Ovary (tissue), 3 donors: ENCODE data around the gene CALD1.

Experiments
- CTCF ChIP-seq, 3 donors: fragments of 450-650 bp in 2 of 3; fragments of 200-600 bp in 1 of 3; IDR thresholded peaks; one replicate each; pipeline versions ENCODE4 v1.5.1 to v1.8.0; 2016 to 2022; ENCODE audit warnings: antibody characterized with exemption in 3 of 3, mild to moderate bottlenecking in 1 of 3
- POLR2A ChIP-seq: fragments of 450-650 bp; IDR thresholded peaks from one replicate; pipeline ENCODE4 v1.6.1; 2017; ENCODE audit warnings: antibody characterized with exemption, mild to moderate bottlenecking, moderate library complexity
- donor health status: DM: no; HTN: no; CAD: no.

GRCh38 chr7:134874407-134874806 is 95.0 kb downstream of the CALD1 start:
- TF ChIP-seq CTCF (IDR thresholded peaks at IDR 0.05) (no peak), POLR2A (no peak)
